ENCODE data around the gene OTOP2.

DNA sequence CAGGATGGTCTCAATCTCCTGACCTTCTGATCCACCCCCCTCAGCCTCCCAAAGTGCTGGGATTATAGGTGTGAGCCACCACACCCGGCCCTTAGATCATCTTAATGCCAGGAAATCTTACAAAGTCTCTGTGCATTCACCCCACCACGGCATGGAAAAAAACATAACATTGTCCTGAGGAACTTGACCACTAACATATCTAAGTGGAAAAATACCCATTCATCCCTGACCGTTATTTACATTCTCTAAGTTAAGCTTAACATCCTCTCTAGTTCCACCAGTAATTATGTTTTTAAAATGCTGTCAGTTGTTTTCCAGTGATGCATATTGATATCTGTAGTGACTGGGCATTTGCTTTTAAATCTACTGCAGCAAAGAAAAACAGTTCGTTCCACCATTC is 51.9 kb downstream of the OTOP2 start:
- TF ChIP-seq E2F6 (IDR thresholded peaks at IDR 0.05) (no peak), CREB1 (IDR thresholded peaks at IDR 0.05) (no peak), CHD1 (IDR thresholded peaks at IDR 0.05; ENCODE audit: low read depth, low read length) (no peak), CBX8 (IDR thresholded peaks at IDR 0.05; ENCODE audit: borderline replicate concordance, low read depth, low read length) (no peak), POLR2AphosphoS5 (IDR thresholded peaks at IDR 0.05; ENCODE audit: low read depth, low read length) (no peak), RXRA (IDR thresholded peaks at IDR 0.05; ENCODE audit: insufficient read depth, low read depth, low read length) (no peak), POLR2A (IDR thresholded peaks at IDR 0.05; ENCODE audit: control extremely low read depth in 1 of 2, low read depth in 2 of 2, low read length in 2 of 2) (no peak), EZH2 (IDR thresholded peaks at IDR 0.05; ENCODE audit: low read depth, low read length, severe bottlenecking) (no peak), CTCF (IDR thresholded peaks at IDR 0.05; ENCODE audit: control extremely low read depth in 1 of 3, insufficient read depth in 1 of 3, low read depth in 1 of 3, low read length in 3 of 3) (no peak), YY1 (IDR thresholded peaks at IDR 0.05; ENCODE audit: low read depth, low read length) (no peak), FOSL1 (IDR thresholded peaks at IDR 0.05; ENCODE audit: insufficient read depth, low read depth, low read length) (no peak), TCF12 (IDR thresholded peaks at IDR 0.05; ENCODE audit: low read depth, low read length) (no peak)
- TF ChIP-seq, protein P1, sequence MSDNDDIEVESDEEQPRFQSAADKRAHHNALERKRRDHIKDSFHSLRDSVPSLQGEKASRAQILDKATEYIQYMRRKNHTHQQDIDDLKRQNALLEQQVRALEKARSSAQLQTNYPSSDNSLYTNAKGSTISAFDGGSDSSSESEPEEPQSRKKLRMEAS (IDR thresholded peaks at IDR 0.05), result no peak
